Stimulated activated CD4-positive, alpha-beta T cell treated with anti-CD3 and anti-CD28 coated beads, TNF-alpha, amount 100 ng/mL, for 24 hours (primary cell): ENCODE results near the gene ATP12A.
A peak's percentile ranks its signal among the peaks of the same experiment; 100 is the strongest.
"Not testable (repeated sequence)": the region's sequence is repeated elsewhere in the genome, so short reads cannot be mapped to it uniquely, and the experiment has no call there.

Source experiments
- DNase-seq, 3 experiments: peaks; one replicate each; pipeline ENCODE4 v3.0.0-alpha.2; 2020; ENCODE audit warnings: low read depth in 3 of 3

ATP12A gene

GRCh38 chr13:24730873-24731567 lies 50.8 kb downstream of the ATP12A start:
- not testable (repeated sequence) for DNase-seq

- DNase-seq = no peak
Observed at GRCh38 chr13:24734950-24735349, 54.7 kb downstream of the ATP12A start.

DNA sequence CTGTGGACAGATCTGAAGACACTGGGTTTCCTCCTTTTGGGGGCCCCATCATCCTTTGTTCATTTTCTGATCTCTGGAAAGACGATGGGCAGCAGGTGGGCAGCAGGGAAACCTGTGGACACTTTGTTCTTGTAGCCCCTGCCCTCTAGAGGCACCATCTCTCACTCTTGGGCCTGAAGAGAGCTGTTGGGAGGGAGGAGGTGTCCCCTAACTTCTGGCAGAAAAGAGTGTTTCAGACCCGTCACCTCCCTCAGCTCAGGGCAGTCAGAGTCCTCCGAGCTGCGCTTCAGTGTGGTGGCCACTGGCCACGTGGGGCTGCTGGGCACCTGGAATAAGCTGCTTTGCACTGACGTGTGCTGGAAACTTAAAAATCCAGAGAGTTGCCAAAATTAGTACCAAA lies 56.8 kb downstream of the ATP12A start:
- no peak for DNase-seq

GRCh38 chr13:24738366-24738847 lies 58.2 kb downstream of the ATP12A start:
- no peak for DNase-seq

DNA sequence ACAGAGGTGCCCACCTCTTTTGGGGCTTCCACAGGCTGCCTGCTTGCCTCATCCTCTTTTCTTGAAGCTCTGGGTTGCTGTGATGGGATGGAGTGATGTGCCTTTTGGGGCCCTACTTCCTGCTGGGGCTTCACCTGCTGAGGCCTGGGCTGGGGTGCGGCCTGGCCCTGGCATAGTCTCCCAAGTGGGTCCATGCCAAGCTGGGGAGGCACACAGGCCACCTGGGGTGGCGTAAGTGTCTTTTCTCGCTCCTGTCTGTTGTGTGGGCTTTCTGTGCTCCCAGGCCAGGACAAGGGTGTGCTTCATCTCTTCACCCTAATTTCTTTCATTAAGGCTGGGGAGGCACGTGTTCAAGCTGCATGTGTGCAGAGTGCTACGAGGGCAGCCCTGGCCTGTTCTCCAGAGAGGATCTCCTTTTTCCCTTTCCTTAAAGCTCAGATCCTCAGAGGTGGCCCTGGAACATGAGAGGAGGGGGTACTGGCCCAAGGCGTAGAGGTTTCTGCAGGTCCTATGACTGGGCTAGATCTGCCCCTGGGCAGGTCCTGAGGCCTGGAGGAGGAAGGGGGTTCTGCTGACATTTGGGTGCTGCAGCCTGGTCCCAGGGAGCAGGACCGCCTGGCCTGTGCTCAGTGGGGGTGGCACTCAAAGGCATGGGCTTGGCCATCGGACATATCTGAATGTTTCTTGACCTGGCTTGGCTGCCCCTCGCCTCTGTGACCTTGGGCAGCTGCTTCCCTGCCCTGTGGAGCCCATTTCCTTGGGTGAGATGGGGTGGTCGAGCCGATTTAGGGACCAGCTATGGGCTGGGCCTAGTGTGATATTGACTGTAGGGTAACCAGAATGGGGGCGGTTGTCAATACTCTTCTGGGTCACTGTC lies 60.0 kb downstream of the ATP12A start:
- no peak for DNase-seq

DNA sequence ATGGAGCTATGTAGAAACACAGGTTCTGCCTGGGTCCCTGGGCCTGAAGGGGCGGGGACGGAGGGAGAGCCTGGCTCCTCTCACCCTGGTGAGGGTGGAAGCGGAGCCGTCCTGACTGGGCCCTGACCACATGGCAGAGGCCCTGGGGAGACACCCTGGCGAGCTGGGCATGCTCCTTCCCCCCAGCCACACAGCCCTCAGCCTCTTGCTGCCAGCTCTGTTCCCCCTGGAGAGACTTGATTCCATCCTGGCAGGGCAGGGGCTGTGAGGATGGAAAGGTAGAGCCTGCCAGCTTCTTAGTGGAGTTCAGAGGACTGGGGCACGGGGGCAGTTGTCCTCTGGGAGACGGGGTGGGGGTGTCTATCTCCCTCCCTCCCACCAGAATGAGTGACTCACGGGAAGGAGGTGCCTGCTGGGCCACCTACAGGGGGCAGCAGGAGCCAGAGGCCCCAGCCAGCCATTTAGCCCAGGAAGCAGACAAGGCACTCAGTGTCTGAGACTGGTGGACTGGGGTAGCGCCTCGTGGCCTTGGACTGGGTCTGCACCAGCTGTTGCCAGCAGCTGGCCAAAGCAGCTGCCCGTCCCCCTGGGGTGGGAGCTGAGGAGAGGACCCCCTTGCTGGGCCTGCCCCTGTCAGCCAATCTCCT lies 60.9 kb downstream of the ATP12A start:
- DNase-seq = no peak

DNA sequence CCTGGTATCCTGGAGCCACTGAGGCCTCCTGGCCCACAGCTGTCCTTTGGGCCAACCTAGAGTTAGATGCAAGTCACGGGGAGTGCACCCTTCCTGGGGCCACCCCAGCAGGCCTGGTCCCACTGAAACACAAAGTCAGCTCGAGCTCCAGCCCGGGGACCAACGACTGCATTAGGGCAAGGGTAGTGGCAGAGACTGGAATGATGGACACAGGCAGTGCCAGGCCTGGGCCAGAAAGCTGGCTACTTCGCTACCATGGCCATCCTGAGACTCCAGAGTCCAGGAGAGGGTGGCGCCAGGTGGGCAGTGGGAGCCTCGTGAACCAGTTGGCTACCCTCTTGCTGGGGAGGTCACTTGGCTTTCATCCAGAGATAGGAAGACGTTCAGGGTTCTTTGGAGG lies 61.6 kb downstream of the ATP12A start:
- DNase-seq = no peak

DNA sequence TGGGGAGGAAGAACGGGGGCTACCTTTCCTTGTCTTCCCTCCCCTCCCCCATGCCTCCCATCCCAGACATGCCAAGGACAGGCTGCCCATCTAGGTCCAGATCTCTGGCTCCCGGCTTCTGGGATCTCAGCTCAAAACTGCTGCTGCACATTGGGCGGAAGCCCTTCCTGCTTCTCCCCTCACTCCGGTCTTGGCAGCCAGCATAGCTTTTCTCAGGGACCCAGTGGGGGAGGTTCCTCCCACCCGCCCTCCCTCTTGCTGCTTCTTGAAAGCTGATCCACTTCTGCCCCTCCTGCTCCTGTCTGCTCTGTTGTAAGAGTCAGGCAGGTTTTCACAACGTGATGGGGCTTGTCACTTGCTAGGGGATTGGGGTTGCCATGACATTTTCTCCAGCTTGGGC lies 62.1 kb downstream of the ATP12A start:
- DNase-seq = no peak

- DNase-seq = no peak
Observed at GRCh38 chr13:24742977-24743376, 62.8 kb downstream of the ATP12A start.

GRCh38 chr13:24744247-24744646 lies 64.0 kb downstream of the ATP12A start:
- DNase-seq = no peak

- DNase-seq = no peak
Observed at GRCh38 chr13:24745516-24745860, 65.3 kb downstream of the ATP12A start.

GRCh38 chr13:24745861-24746617 lies 65.8 kb downstream of the ATP12A start:
- no peak for DNase-seq

- no peak for DNase-seq
Observed at GRCh38 chr13:24746618-24747247, 66.5 kb downstream of the ATP12A start.

GRCh38 chr13:24747248-24748060 lies 67.2 kb downstream of the ATP12A start:
- DNase-seq = peak in 1 of 3 experiments; percentile 32

DNA sequence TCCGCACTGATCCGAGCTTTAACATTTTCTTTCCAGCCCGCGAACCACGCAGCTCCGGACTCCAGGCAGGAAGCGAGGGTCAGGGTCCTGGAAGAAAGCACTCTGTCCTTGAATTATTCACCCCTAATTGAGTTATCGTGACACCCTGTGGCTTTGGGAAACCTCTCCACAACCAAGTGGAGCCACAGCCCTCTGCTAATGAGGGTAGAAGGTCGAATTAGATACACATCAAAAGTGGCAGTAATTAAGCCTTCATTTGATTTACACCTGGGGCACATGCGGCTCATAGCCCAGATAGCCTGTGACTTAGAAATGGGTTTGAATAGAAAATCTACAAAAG lies 67.8 kb downstream of the ATP12A start:
- no peak for DNase-seq

DNA sequence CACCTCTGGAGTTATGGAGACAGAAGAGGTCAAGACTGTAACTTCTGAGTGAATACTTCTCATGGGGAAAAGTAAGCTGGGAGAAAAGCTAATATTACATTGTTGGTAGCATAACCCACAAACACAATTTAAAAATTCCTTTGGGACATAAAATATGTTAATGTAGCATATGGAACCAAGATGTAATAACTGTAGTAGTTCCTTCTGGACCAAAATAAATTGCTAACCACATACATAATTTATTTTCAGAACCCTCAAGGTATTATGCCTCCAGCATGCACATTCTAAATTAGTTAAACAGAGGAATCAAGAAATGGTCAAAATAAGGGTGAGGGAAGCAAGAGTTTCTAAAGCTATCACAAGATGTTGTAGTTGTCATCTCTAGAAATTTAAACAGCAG lies 79.0 kb downstream of the ATP12A start:
- no peak for DNase-seq
